SH-SY5Y (cell line): Measurements from ENCODE around the gene SEC23IP.

ENCODE experiments used
- GATA2 ChIP-seq: IDR thresholded peaks from 2 replicates; pipeline ENCODE4 v1.6.1; 2011; ENCODE audit warnings: mild to moderate bottlenecking, low read depth, low read length
- GATA3 ChIP-seq: IDR thresholded peaks from 2 replicates; pipeline ENCODE4 v1.6.1; 2011; ENCODE audit warnings: low read depth, mild to moderate bottlenecking, low read length, moderate library complexity

DNA sequence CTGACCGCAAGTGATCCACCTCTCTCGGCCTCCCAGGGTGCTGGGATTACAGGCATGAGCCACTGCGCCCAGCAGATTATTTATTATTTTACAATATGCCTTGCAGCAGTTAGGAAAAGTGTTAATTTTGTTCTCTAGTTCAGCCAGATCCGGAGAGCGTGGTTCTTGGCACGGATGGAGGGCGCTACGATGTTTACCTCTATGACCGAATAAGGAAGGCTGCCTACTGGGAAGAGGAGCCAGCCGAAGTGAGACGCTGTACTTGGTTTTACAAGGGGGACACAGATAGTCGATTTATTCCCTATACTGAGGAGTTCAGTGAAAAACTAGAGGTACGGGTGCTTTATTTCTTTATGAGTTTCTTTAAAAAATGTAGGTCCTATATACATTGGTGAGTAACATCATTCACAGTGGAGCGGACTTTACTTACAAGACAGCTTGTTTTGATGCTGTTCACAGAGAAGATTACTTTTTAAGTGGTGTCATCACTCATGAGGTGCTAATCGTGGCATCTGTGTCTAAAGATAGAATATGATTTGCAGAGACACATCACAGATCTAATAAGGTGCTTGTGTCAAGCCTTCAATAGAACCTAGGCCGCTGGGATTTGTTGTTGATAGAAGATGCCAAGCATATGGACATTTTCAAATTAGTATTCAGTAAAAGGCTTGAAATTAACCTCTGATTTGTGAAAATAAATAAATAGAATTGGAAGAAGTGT is 11.6 kb downstream of the SEC23IP start:
- no peak for TF ChIP-seq GATA2
- no peak for TF ChIP-seq GATA3
